Activated naive CD4-positive, alpha-beta T cell treated with anti-CD3 and anti-CD28 coated beads, Interleukin-2, amount 50 U/mL, for 72 hours (primary cell): ENCODE data around the gene MAML3. TPM values are rescaled to one million over a fixed set of nuclear protein-coding genes. Genes with fewer than 3 reads are reported as not detected.

Experiments
- ATAC-seq, 2 donors: fragments of 150-1000 bp; cut with Tn5 transposase; 2 replicates each; pipeline ENCODE4 v1.10.0; 2021; ENCODE audit warnings: mild to moderate bottlenecking in 2 of 2, moderate library complexity in 2 of 2
- DNase-seq, 2 donors: peaks; one replicate each; pipeline ENCODE4 v3.0.0; 2021 to 2022; ENCODE audit warnings: low spot score in 2 of 2
- H3K27ac Mint-ChIP-seq, 2 donors: one replicate each; pipeline ENCODE4 v1.8.0; 2022; ENCODE audit warnings: mild to moderate bottlenecking in 2 of 2, mixed read lengths in 2 of 2
- H3K36me3 Mint-ChIP-seq, 2 donors: one replicate each; pipeline ENCODE4 v1.8.0; 2022; ENCODE audit warnings: mixed read lengths in 2 of 2
- H3K9me3 Mint-ChIP-seq, 2 donors: one replicate each; pipeline ENCODE4 v1.8.0; 2022; ENCODE audit warnings: mixed read lengths in 2 of 2
- total RNA-seq, 2 donors: library from RNA; stranded (reverse); gene quantifications; one replicate each; pipeline ENCODE4 v1.2.3, GENCODE V29; 2022

MAML3 gene
- total RNA-seq, 2 donors from 2014 or later: 0.70 to 1.0 TPM

GRCh38 chr4:140140566-140140965 lies 13.4 kb downstream of the MAML3 start:
- Mint-ChIP-seq H3K36me3 (peaks cover 0 to 5% of the 10 kb centered on the region in 2 donors), H3K9me3 (no peaks in the 10 kb centered on the region), H3K27ac (no peak overlapping the region)
- DNase-seq: no peak
- ATAC-seq: no peak

GRCh38 chr4:140138428-140138827 lies 15.6 kb downstream of the MAML3 start:
- DNase-seq (no peak), ATAC-seq (no peak)
- Mint-ChIP-seq H3K27ac (no peak overlapping the region), H3K9me3 (no peaks in the 10 kb centered on the region), H3K36me3 (peaks cover 0 to 5% of the 10 kb centered on the region in 2 donors)

- Mint-ChIP-seq H3K27ac (no peak overlapping the region), H3K36me3 (peaks cover 0 to 5% of the 10 kb centered on the region in 2 donors), H3K9me3 (no peaks in the 10 kb centered on the region)
- DNase-seq (no peak), ATAC-seq (peak in 1 of 2 donors; percentile 59)
Measured at GRCh38 chr4:140137671-140138070, 16.3 kb downstream of the MAML3 start.

- DNase-seq: no peak
- Mint-ChIP-seq H3K9me3 (no peaks in the 10 kb centered on the region), H3K36me3 (peaks cover 0 to 5% of the 10 kb centered on the region in 2 donors), H3K27ac (no peak overlapping the region)
- no peak for ATAC-seq
Measured at GRCh38 chr4:140136509-140136908, 17.5 kb downstream of the MAML3 start.

- Mint-ChIP-seq H3K9me3 (no peaks in the 10 kb centered on the region), H3K36me3 (peaks cover 0 to 5% of the 10 kb centered on the region in 2 donors), H3K27ac (no peak overlapping the region)
- no peak for DNase-seq
- ATAC-seq: no peak
Measured at GRCh38 chr4:140135529-140136088, 18.4 kb downstream of the MAML3 start.

GRCh38 chr4:140134746-140135425 lies 19.1 kb downstream of the MAML3 start:
- Mint-ChIP-seq H3K27ac (no peak overlapping the region), H3K36me3 (peaks cover 0 to 5% of the 10 kb centered on the region in 2 donors), H3K9me3 (no peaks in the 10 kb centered on the region)
- ATAC-seq: no peak
- no peak for DNase-seq

- DNase-seq (no peak), ATAC-seq (no peak)
- Mint-ChIP-seq H3K27ac (no peak overlapping the region), H3K36me3 (peaks cover 0 to 5% of the 10 kb centered on the region in 2 donors), H3K9me3 (no peaks in the 10 kb centered on the region)
Measured at GRCh38 chr4:140133576-140133975, 20.4 kb downstream of the MAML3 start.

- DNase-seq (no peak), ATAC-seq (peak; percentile 51 to 86)
- Mint-ChIP-seq H3K9me3 (peaks cover 0 to under 1% of the 10 kb centered on the region in 2 donors), H3K27ac (no peak overlapping the region), H3K36me3 (no peaks in the 10 kb centered on the region)
Measured at GRCh38 chr4:140131675-140132229, 22.2 kb downstream of the MAML3 start.

GRCh38 chr4:140130677-140131076 lies 23.3 kb downstream of the MAML3 start:
- no peak for ATAC-seq
- H3K27ac Mint-ChIP-seq: no peak overlapping the region
- DNase-seq: no peak
- peaks cover 0 to 7% of the 10 kb centered on the region in 2 donors for H3K9me3 Mint-ChIP-seq
- peaks cover 0 to 4% of the 10 kb centered on the region in 2 donors for H3K36me3 Mint-ChIP-seq

GRCh38 chr4:140127422-140127821 lies 26.6 kb downstream of the MAML3 start:
- DNase-seq: no peak
- Mint-ChIP-seq H3K9me3 (peaks cover 0 to 7% of the 10 kb centered on the region in 2 donors), H3K27ac (no peak overlapping the region), H3K36me3 (peaks cover 4 to 5% of the 10 kb centered on the region in 2 donors)
- no peak for ATAC-seq

- DNase-seq (no peak), ATAC-seq (no peak)
- Mint-ChIP-seq H3K36me3 (peaks cover 4 to 5% of the 10 kb centered on the region in 2 donors), H3K9me3 (peaks cover 0 to 7% of the 10 kb centered on the region in 2 donors), H3K27ac (no peak overlapping the region)
Measured at GRCh38 chr4:140126261-140126660, 27.7 kb downstream of the MAML3 start.

- DNase-seq: no peak
- H3K9me3 Mint-ChIP-seq: peaks cover 0 to 7% of the 10 kb centered on the region in 2 donors
- peaks cover 4 to 5% of the 10 kb centered on the region in 2 donors for H3K36me3 Mint-ChIP-seq
- ATAC-seq: no peak
- H3K27ac Mint-ChIP-seq: no peak overlapping the region
Measured at GRCh38 chr4:140125374-140125773, 28.6 kb downstream of the MAML3 start.

GRCh38 chr4:140123666-140124377 lies 30.2 kb downstream of the MAML3 start:
- peaks cover 0 to 7% of the 10 kb centered on the region in 2 donors for H3K9me3 Mint-ChIP-seq
- peaks cover 4 to 10% of the 10 kb centered on the region in 2 donors for H3K36me3 Mint-ChIP-seq
- no peak overlapping the region for H3K27ac Mint-ChIP-seq
- ATAC-seq: no peak
- DNase-seq: no peak

GRCh38 chr4:140122891-140123290 lies 31.1 kb downstream of the MAML3 start:
- ATAC-seq (no peak), DNase-seq (no peak)
- Mint-ChIP-seq H3K9me3 (peaks cover 0 to 7% of the 10 kb centered on the region in 2 donors), H3K27ac (no peak overlapping the region), H3K36me3 (peaks cover 4 to 11% of the 10 kb centered on the region in 2 donors)

GRCh38 chr4:140121646-140122045 lies 32.3 kb downstream of the MAML3 start:
- Mint-ChIP-seq H3K27ac (no peak overlapping the region), H3K9me3 (peaks cover 0 to 6% of the 10 kb centered on the region in 2 donors), H3K36me3 (peaks cover 4 to 11% of the 10 kb centered on the region in 2 donors)
- no peak for DNase-seq
- no peak for ATAC-seq

- H3K27ac Mint-ChIP-seq: no peak overlapping the region
- peaks cover 0 to 11% of the 10 kb centered on the region in 2 donors for H3K36me3 Mint-ChIP-seq
- ATAC-seq: no peak
- no peak for DNase-seq
- H3K9me3 Mint-ChIP-seq: no peaks in the 10 kb centered on the region
Measured at GRCh38 chr4:140118931-140119640, 34.9 kb downstream of the MAML3 start.
